K562 (cell line): ENCODE results near the gene MPZL3. TPM values are rescaled to one million over a fixed set of nuclear protein-coding genes. Genes with fewer than 3 reads are reported as not detected.

Experiments used
- ATAC-seq: fragments of 200-7000 bp; cut with Tn5 transposase; 3 replicates; pipeline ENCODE4 v1.9.1; 2020; ENCODE audit warnings: moderate library complexity
- BruUV-seq: library from RNA; stranded (reverse); fragments of 400-500 nt; replicated peaks from 2 replicates; lab custom pipeline; 2021; lab: Mats Ljungman, UMichigan
- CTCF ChIA-PET: fragments of 300-600 bp; formaldehyde crosslinking; extraction: SDS; loops from one replicate; lab custom pipeline; 2021; ENCODE audit warnings: low intra/inter-chr PET ratio; lab: Yijun Ruan, JAX
- POLR2A ChIA-PET: fragments of 300-600, 350-650 bp; sonication (Branson Sonifier 250); formaldehyde crosslinking; extraction: SDS; loops from one replicate; lab custom pipeline; 2021; ENCODE audit warnings: antibody characterized with exemption, inconsistent platforms; lab: Yijun Ruan, JAX
- DNase-seq, 4 experiments: peaks; one replicate each; pipeline versions ENCODE4 v3.0.0 to v3.0.0-alpha.2; 2011 to 2018; ENCODE audit warnings: low spot score in 3 of 4, mixed read lengths in 3 of 4; ENCODE audit errors: extremely low read depth in 1 of 4
- FAIRE-seq: peaks from 2 replicates; lab custom pipeline; 2011; peaks lifted over from hg19 to GRCh38; lab: Jason Lieb, UNC
- H2AFZ ChIP-seq: 2 replicates; pipeline ENCODE4 v1.6.0; 2011; ENCODE audit warnings: low read depth, low read length, control low read depth, inconsistent platforms
- H3K27ac ChIP-seq: fragments of 200-600 bp; 3 replicates; pipeline ENCODE4 v1.8.0; 2011; ENCODE audit warnings: low read depth, mild to moderate bottlenecking, control low read depth, inconsistent platforms, low read length, moderate library complexity, mixed read lengths; ENCODE audit errors: extremely low read depth
- H3K27me3 ChIP-seq, 2 experiments: fragments of 300-600 bp in 1 of 2; 2 replicates in 1 of 2; 3 replicates in 1 of 2; pipeline versions ENCODE4 v1.6.0 to v1.8.0; 2011; ENCODE audit warnings: inconsistent platforms in 2 of 2, low read length in 2 of 2, mild to moderate bottlenecking in 1 of 2, mixed read lengths in 1 of 2, moderate library complexity in 1 of 2; ENCODE audit not compliant: control insufficient read depth in 2 of 2, insufficient read depth in 2 of 2
- H3K36me3 ChIP-seq: fragments of 300-600 bp; 3 replicates; pipeline ENCODE4 v1.8.0; 2011; ENCODE audit warnings: mild to moderate bottlenecking, low read length, inconsistent platforms; ENCODE audit not compliant: control insufficient read depth, insufficient read depth
- H3K4me1 ChIP-seq, 2 experiments: fragments of 200-600 bp in 1 of 2; replicated peaks in 1 of 2; 2 replicates in 1 of 2; 3 replicates in 1 of 2; pipeline versions ENCODE4 v1.5.1 to v1.8.0; 2011; ENCODE audit warnings: inconsistent platforms in 2 of 2, low read length in 2 of 2, mild to moderate bottlenecking in 1 of 2, mixed read lengths in 1 of 2, moderate library complexity in 1 of 2; ENCODE audit not compliant: control insufficient read depth in 2 of 2, insufficient read depth in 2 of 2
- H3K4me2 ChIP-seq: 2 replicates; pipeline ENCODE4 v1.6.1; 2011; ENCODE audit warnings: low read length, control low read depth, inconsistent platforms, mixed read lengths; ENCODE audit not compliant: insufficient read depth
- H3K4me3 ChIP-seq: fragments of 200-600 bp; sonication (generic), shearing (Covaris generic); 2 replicates; pipeline ENCODE4 v1.5.1; 2016; ENCODE audit warnings: control low read depth, inconsistent platforms
- H3K79me2 ChIP-seq: fragments of 200-600 bp; 3 replicates; pipeline ENCODE4 v1.8.0; 2011; ENCODE audit warnings: low read length, inconsistent platforms; ENCODE audit not compliant: control insufficient read depth, insufficient read depth
- H3K9ac ChIP-seq, 2 experiments: 2 replicates each; pipeline versions ENCODE4 v1.6.0 to v1.6.1; 2011; ENCODE audit warnings: low read depth in 2 of 2, low read length in 2 of 2, control low read depth in 1 of 2, inconsistent platforms in 1 of 2, mild to moderate bottlenecking in 1 of 2, mixed read lengths in 1 of 2; ENCODE audit not compliant: insufficient read depth in 1 of 2
- H3K9me1 ChIP-seq: one replicate; pipeline ENCODE4 v1.6.0; 2011; ENCODE audit warnings: inconsistent platforms, mild to moderate bottlenecking, low read length, moderate library complexity; ENCODE audit not compliant: control insufficient read depth, insufficient read depth
- H3K9me3 ChIP-seq: replicated peaks from 2 replicates; pipeline ENCODE4 v1.5.1; 2011; ENCODE audit warnings: low read depth, low read length, inconsistent platforms; ENCODE audit not compliant: control insufficient read depth, insufficient read depth
- H4K20me1 ChIP-seq: replicated peaks from 2 replicates; pipeline ENCODE4 v1.6.1; 2011; ENCODE audit warnings: low read length, inconsistent platforms, mixed read lengths; ENCODE audit not compliant: control insufficient read depth, insufficient read depth
- ARID2 ChIP-seq: fragments of 450-650 bp; IDR thresholded peaks from 2 replicates; pipeline ENCODE4 v1.6.1; 2017; ENCODE audit warnings: antibody characterized with exemption, mild to moderate bottlenecking
- CBX1 ChIP-seq: sonication (generic); IDR thresholded peaks from 2 replicates; pipeline ENCODE4 v1.6.1; 2016; ENCODE audit warnings: antibody characterized with exemption, low read depth, mild to moderate bottlenecking
- FIP1L1 ChIP-seq: fragments of 200-400 bp; formaldehyde crosslinking; IDR thresholded peaks from 2 replicates; pipeline ENCODE4 v1.6.1; 2018; ENCODE audit warnings: mild to moderate bottlenecking, low read depth, low read length; ENCODE audit not compliant: poor library complexity, severe bottlenecking
- MYC ChIP-seq, 2 experiments: fragments of 250-450 bp in 1 of 2; sonication (Bioruptor Pico) in 1 of 2; IDR thresholded peaks; 2 replicates each; pipeline versions ENCODE4 v1.5.1 to v1.6.1; 2012 to 2021; ENCODE audit warnings: low read depth in 2 of 2, borderline replicate concordance in 1 of 2, improper control_type of control experiment in 1 of 2, low read length in 1 of 2, mild to moderate bottlenecking in 1 of 2, moderate library complexity in 1 of 2
- NFIC ChIP-seq: fragments of 450-650 bp; IDR thresholded peaks from 2 replicates; pipeline ENCODE4 v1.6.1; 2017; ENCODE audit warnings: mild to moderate bottlenecking, inconsistent platforms
- RBM25 ChIP-seq: fragments of 200-400 bp; formaldehyde crosslinking; IDR thresholded peaks from 2 replicates; pipeline ENCODE4 v1.6.1; 2018; ENCODE audit warnings: low read length, low read depth, moderate library complexity; ENCODE audit not compliant: severe bottlenecking
- ZFP36 ChIP-seq: fragments of 150-350 bp; IDR thresholded peaks from 2 replicates; pipeline ENCODE4 v1.6.1; 2018; ENCODE audit warnings: low read length, low read depth; ENCODE audit not compliant: partially characterized antibody
- WGBS: fragments of 100-300 bp; shearing (Covaris generic); methylation state at CpG from one replicate; pipeline ENCODE4 v1.1.6; 2016; ENCODE audit warnings: low coverage, mixed read lengths; ENCODE audit not compliant: insufficient coverage; ENCODE audit errors: missing lambda C conversion rate; 5-methylcytosine and 5-hydroxymethylcytosine counted together
- in situ Hi-C: fragments of 300-500 bp; cut with MboI; formaldehyde crosslinking; loops from 4 replicates; pipeline ENCODE4 v1.15.0; 2018; ENCODE audit warnings: inconsistent platforms, mixed read lengths
- intact Hi-C: fragments of 100-400 bp; cut with micrococcal nuclease; formaldehyde crosslinking; loops from 2 replicates; pipeline ENCODE4 v1.14.2; 2022
- polyA plus RNA-seq, 8 experiments: library from polyadenylated mRNA; depleted of rRNA in 4 of 8; stranded (reverse) in 5 of 8; unstranded in 3 of 8; fragments of >200 nt; fragmentation: Nextera tagmentation in 2 of 8; fragmentation: Illumina TruSeq in 1 of 8; extraction: Ambion mirVana in 2 of 8; extraction: Trizol in 1 of 8; gene quantifications; 2 replicates each; pipeline versions ENCODE4 v1.2.1 to v1.2.3, GENCODE V29; 2011 to 2014; ENCODE audit warnings: inconsistent platforms in 1 of 8, missing spikeins in 1 of 8
- total RNA-seq, 7 experiments: library from RNA; depleted of rRNA in 6 of 7; stranded (reverse); fragments of >200 nt in 6 of 7; fragmentation: Illumina TruSeq in 2 of 7; extraction: Trizol in 2 of 7; gene quantifications; 2 replicates each; pipeline versions ENCODE4 v1.2.1 to v1.2.3, GENCODE V29; 2011 to 2021; ENCODE audit warnings: low replicate concordance in 1 of 7
- TF ChIP-seq, protein P1 (sequence below): fragments of 450-650 bp; conservative IDR thresholded peaks from 2 replicates; pipeline ENCODE4 v1.6.1; 2016; ENCODE audit warnings: missing genetic modification characterization, low read depth, mild to moderate bottlenecking, control low read depth, missing compliant biosample characterization
- TF ChIP-seq, protein P2 (sequence below): fragments of 250-450 bp; sonication (Bioruptor Pico); IDR thresholded peaks from 2 replicates; pipeline ENCODE4 v1.5.0; 2020; ENCODE audit warnings: mild to moderate bottlenecking, borderline replicate concordance

The MPZL3 gene
- total and polyA plus RNA-seq, 9 of the 15 experiments (the other 6 are each of a cell fraction or from before 2014, with no cell fraction given): 0.97 to 2.9 (median 1.6) TPM

DNA sequence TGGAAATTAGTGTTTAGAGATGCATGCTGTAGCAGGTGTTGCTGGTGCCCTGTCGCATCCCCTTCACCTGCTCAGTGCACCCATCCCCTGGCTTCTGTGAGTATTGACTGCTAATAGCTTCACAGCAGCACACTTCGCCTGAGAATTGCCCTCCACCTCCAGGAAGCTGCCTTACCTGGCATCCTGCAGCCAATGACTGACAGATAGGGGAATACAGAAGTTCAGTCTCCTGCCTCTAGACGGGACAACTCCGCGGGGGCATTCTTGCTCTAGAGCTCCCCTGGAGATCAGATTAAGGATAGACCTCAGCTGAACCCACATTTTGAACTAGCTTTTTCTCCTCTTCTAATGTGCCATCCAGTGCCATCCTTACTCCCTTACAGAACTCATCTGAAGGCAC lies 43.0 kb upstream of the MPZL3 start:
- FAIRE-seq: no peak
- in situ Hi-C loops: loop anchor here (5.0 kb wide), 1 partner anchor 98 kb away; no protein-coding TSS in a partner anchor
- Histone ChIP-seq H3K4me1 (no peaks in the 10 kb centered on the region; a peak in 1 of 5 replicates), H4K20me1 (no peaks in the 10 kb centered on the region), H3K9ac (no peak overlapping the region), H3K27ac (no peak overlapping the region), H3K9me3 (no peaks in the 10 kb centered on the region), H3K9me1 (no peaks in the 10 kb centered on the region), H3K4me3 (no peak overlapping the region), H3K79me2 (no peaks in the 10 kb centered on the region), H3K36me3 (no peaks in the 10 kb centered on the region), H3K4me2 (no peak overlapping the region), H3K27me3 (peaks cover 2 to 10% of the 10 kb centered on the region in 2 experiments; a peak in 2 of 5 replicates), H2AFZ (no peak overlapping the region)
- no TSS peak for BruUV-seq
- WGBS: 47% methylated on average over 5 of the region's 5 CpGs
- DNase-seq: no peak
- no peak for ATAC-seq
- intact Hi-C loops: loop anchor here (1.0 to 5.0 kb wide), 3 partner anchors 58 to 272 kb away; partner anchors contain the start of gene IFT46
- POLR2A ChIA-PET: no interaction called here
- CTCF ChIA-PET: interaction anchor here (1.7 to 2.2 kb wide), 2 partner anchors 58 to 193 kb away, joined by 4 to 17 read pairs; no protein-coding TSS in a partner anchor
- no peak for TF ChIP-seq CBX1

DNA sequence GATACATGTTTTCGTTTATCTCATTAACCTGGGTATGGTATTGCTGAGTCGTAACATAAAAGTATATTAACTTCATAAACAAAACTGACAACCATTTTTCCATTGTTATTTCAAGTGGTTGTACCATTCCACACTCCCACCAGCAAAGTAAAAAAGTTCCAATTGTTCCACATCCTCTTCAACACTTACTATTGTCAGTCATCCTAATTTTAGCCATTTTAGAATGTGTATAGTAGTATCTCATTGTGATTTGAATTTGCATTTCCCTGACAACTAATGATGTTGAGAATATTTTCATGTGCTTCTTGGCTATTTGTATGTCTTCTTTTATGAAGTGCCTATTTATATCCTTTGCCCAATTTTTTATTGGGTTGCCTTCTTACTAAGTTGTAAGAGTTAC lies 41.9 kb upstream of the MPZL3 start:
- ATAC-seq (no peak), DNase-seq (no peak), FAIRE-seq (no peak)
- in situ Hi-C loops (no loop called here), intact Hi-C loops (no loop called here)
- no TSS peak for BruUV-seq
- Histone ChIP-seq H3K4me2 (no peak overlapping the region), H3K27me3 (0 out of 5 replicates have a peak, but pooled peaks cover 2 to 5% of the 10 kb centered on the region in 2 experiments), H3K4me3 (no peak overlapping the region), H4K20me1 (no peaks in the 10 kb centered on the region), H3K36me3 (no peaks in the 10 kb centered on the region), H3K79me2 (no peaks in the 10 kb centered on the region), H2AFZ (no peak overlapping the region), H3K4me1 (no peaks in the 10 kb centered on the region; a peak in 1 of 5 replicates), H3K27ac (no peak overlapping the region), H3K9ac (no peak overlapping the region), H3K9me3 (no peaks in the 10 kb centered on the region), H3K9me1 (no peaks in the 10 kb centered on the region)
- CTCF ChIA-PET: no interaction called here
- TF ChIP-seq RBM25 (peak; percentile 74), ARID2 (no peak), MYC (IDR thresholded peaks at IDR 0.05; ENCODE audit: low read depth, low read length) (no peak), MYC (CRISPR knock-in tag; IDR thresholded peaks at IDR 0.05; ENCODE audit: borderline replicate concordance, low read depth) (no peak), ZFP36 (peak; percentile 70), FIP1L1 (no peak), NFIC (no peak)
- TF ChIP-seq, protein P1, sequence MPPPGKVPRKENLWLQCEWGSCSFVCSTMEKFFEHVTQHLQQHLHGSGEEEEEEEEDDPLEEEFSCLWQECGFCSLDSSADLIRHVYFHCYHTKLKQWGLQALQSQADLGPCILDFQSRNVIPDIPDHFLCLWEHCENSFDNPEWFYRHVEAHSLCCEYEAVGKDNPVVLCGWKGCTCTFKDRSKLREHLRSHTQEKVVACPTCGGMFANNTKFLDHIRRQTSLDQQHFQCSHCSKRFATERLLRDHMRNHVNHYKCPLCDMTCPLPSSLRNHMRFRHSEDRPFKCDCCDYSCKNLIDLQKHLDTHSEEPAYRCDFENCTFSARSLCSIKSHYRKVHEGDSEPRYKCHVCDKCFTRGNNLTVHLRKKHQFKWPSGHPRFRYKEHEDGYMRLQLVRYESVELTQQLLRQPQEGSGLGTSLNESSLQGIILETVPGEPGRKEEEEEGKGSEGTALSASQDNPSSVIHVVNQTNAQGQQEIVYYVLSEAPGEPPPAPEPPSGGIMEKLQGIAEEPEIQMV: no peak
- TF ChIP-seq, protein P2, sequence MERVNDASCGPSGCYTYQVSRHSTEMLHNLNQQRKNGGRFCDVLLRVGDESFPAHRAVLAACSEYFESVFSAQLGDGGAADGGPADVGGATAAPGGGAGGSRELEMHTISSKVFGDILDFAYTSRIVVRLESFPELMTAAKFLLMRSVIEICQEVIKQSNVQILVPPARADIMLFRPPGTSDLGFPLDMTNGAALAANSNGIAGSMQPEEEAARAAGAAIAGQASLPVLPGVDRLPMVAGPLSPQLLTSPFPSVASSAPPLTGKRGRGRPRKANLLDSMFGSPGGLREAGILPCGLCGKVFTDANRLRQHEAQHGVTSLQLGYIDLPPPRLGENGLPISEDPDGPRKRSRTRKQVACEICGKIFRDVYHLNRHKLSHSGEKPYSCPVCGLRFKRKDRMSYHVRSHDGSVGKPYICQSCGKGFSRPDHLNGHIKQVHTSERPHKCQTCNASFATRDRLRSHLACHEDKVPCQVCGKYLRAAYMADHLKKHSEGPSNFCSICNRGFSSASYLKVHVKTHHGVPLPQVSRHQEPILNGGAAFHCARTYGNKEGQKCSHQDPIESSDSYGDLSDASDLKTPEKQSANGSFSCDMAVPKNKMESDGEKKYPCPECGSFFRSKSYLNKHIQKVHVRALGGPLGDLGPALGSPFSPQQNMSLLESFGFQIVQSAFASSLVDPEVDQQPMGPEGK (CRISPR knock-in tag): no peak
- 0% methylated on average over 2 of the region's 2 CpGs for WGBS
- POLR2A ChIA-PET: no interaction called here
